NK-92 (cell line): ENCODE data around the gene ENPP7.

ENCODE experiments used
- DNase-seq: peaks from one replicate; lab custom pipeline; 2025; ENCODE audit not compliant: unreplicated experiment; lab: John Stamatoyannopoulos, UW

The ENPP7 gene

GRCh38 chr17:79776376-79777119, 45.8 kb downstream of the ENPP7 start:
- DNase-seq: no peak

GRCh38 chr17:79777120-79777893, 46.6 kb downstream of the ENPP7 start:
- no peak for DNase-seq

- DNase-seq: no peak
Measured at GRCh38 chr17:79777894-79778503, 47.3 kb downstream of the ENPP7 start, which contains the start of gene CBX2. CBX2 (plus strand) TSS chr17:79778148; CDS start chr17:79778236, 88 bp downstream.

- no peak for DNase-seq
Measured at GRCh38 chr17:79778504-79779083, 47.9 kb downstream of the ENPP7 start.

- DNase-seq: no peak
Measured at GRCh38 chr17:79779084-79779529, 48.4 kb downstream of the ENPP7 start.

GRCh38 chr17:79779661-79780365, 49.1 kb downstream of the ENPP7 start:
- DNase-seq: no peak

- no peak for DNase-seq
Measured at GRCh38 chr17:79781012-79781650, 50.4 kb downstream of the ENPP7 start.

GRCh38 chr17:79781736-79782575, 51.2 kb downstream of the ENPP7 start:
- no peak for DNase-seq

- DNase-seq: no peak
Measured at GRCh38 chr17:79783891-79784290, 53.1 kb downstream of the ENPP7 start.

GRCh38 chr17:79784353-79785016, 53.7 kb downstream of the ENPP7 start:
- no peak for DNase-seq

- DNase-seq: no peak
Measured at GRCh38 chr17:79785017-79785899, 54.5 kb downstream of the ENPP7 start.

GRCh38 chr17:79785900-79786810, 55.4 kb downstream of the ENPP7 start:
- no peak for DNase-seq

- no peak for DNase-seq
Measured at GRCh38 chr17:79786930-79787643, 56.3 kb downstream of the ENPP7 start.

GRCh38 chr17:79788455-79788854, 57.7 kb downstream of the ENPP7 start:
- no peak for DNase-seq

- no peak for DNase-seq
Measured at GRCh38 chr17:79788989-79789942, 58.5 kb downstream of the ENPP7 start.
